Measurements from ENCODE around the gene CCNY.

GRCh38 chr10:35390843-35391152 lies 54.5 kb downstream of the CCNY start:
- TF ChIP-seq POLR2AphosphoS5 (IDR thresholded peaks at IDR 0.05; ENCODE audit: borderline replicate concordance, low read depth, low read length) (no peak), EZH2 (IDR thresholded peaks at IDR 0.05) (no peak)
